ENCODE results near the gene GUK1. TPM values are rescaled to one million over a fixed set of nuclear protein-coding genes. Genes with fewer than 3 reads are reported as not detected.

The GUK1 gene
- total RNA-seq, 3 donors from 2014 or later (not counting 1 experiment from before 2014, with no cell fraction given) = 292 to 313 (median 308) TPM

DNA sequence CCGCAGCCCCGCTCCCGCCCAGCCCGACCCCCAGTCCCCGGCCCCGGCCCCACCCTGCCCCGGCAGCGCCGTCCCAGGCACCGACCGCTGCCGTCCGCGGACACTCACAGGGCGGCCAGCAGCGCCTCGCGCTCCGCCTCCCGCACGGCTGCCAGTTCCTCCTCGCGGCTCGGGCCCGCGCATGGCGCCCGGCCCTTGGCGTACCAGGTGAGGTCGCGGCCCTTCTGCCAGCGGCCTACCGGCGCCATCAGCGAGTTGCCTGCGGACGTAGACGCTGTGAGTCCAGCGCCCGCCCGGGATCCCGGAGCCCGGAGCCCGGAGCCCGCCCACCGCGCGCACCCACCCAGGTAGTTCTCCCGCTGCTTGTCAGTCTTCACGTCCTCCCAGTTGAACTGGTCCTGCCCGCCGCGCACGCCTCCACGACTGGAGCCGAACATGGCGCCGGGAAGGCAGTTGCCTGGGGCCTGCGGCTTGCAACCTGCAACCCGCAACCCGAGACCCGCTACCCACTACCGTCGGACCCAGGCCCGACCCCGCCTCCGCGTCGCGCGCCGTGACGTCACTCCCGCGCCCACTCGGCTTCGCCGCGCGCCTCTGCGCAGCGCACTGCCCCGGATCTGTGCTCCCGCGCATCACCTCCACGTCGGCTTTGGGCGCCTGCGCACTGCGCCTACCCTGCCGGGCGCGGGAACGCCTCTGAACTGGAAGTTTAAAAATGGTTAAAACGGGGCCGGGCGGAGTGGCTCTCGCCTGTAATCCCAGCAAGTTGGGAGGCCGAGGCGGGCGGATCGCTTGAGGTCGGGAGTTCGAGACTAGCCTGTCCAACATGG is 37.1 kb upstream of the GUK1 start, which contains the start of gene C1orf35:
Gene C1orf35, minus strand, starts transcription at position 535 of the 830 bp plus-strand sequence. Its CDS starts 98 bp downstream, at position 437.
- H3K4me3 Mint-ChIP-seq = peak within 1 kb of the TSS; percentile 94
- intact Hi-C loops (cut with micrococcal nuclease) = loop anchor here (2.0 kb wide), 2 partner anchors 20 to 64 kb away; partner anchors contain the start of gene ARF1
- DNase-seq (peak; percentile 93 to 97), ATAC-seq (peak; percentile 84 to 90 (median 85))
- no peaks in the 10 kb centered on the region for H3K9me3 Mint-ChIP-seq
- no peaks in the 10 kb centered on the region for H3K27me3 Mint-ChIP-seq (ENCODE audit: low read depth in 2 of 2)
- TF ChIP-seq, protein P1, sequence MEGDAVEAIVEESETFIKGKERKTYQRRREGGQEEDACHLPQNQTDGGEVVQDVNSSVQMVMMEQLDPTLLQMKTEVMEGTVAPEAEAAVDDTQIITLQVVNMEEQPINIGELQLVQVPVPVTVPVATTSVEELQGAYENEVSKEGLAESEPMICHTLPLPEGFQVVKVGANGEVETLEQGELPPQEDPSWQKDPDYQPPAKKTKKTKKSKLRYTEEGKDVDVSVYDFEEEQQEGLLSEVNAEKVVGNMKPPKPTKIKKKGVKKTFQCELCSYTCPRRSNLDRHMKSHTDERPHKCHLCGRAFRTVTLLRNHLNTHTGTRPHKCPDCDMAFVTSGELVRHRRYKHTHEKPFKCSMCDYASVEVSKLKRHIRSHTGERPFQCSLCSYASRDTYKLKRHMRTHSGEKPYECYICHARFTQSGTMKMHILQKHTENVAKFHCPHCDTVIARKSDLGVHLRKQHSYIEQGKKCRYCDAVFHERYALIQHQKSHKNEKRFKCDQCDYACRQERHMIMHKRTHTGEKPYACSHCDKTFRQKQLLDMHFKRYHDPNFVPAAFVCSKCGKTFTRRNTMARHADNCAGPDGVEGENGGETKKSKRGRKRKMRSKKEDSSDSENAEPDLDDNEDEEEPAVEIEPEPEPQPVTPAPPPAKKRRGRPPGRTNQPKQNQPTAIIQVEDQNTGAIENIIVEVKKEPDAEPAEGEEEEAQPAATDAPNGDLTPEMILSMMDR (IDR thresholded peaks at IDR 0.05) = no peak
- under 1% methylated on average over 104 of the region's 104 CpGs for WGBS (ENCODE audit: insufficient coverage)
- Histone ChIP-seq H3K9me3 (ENCODE audit: control insufficient read depth, insufficient read depth, low read length) (no peaks in the 10 kb centered on the region), H3K36me3 (ENCODE audit: control insufficient read depth, insufficient read depth, low read length) (peaks cover 37% of the 10 kb centered on the region), H3K4me1 (ENCODE audit: control insufficient read depth, insufficient read depth, low read length) (peaks cover 35% of the 10 kb centered on the region), H3K4me3 (ENCODE audit: low read length) (peak within 1 kb of the TSS; percentile 96), H3K27ac (ENCODE audit: low read length) (peak within 1 kb of the TSS; percentile 92), H3K27me3 (ENCODE audit: control insufficient read depth, insufficient read depth, low read length) (no peaks in the 10 kb centered on the region)
- H3K4me1 Mint-ChIP-seq = peaks cover 30 to 33% of the 10 kb centered on the region in 2 donors
- no peaks in the 10 kb centered on the region for H3K36me3 Mint-ChIP-seq
- peak within 1 kb of the TSS; percentile 93 to 96 for H3K27ac Mint-ChIP-seq

DNA sequence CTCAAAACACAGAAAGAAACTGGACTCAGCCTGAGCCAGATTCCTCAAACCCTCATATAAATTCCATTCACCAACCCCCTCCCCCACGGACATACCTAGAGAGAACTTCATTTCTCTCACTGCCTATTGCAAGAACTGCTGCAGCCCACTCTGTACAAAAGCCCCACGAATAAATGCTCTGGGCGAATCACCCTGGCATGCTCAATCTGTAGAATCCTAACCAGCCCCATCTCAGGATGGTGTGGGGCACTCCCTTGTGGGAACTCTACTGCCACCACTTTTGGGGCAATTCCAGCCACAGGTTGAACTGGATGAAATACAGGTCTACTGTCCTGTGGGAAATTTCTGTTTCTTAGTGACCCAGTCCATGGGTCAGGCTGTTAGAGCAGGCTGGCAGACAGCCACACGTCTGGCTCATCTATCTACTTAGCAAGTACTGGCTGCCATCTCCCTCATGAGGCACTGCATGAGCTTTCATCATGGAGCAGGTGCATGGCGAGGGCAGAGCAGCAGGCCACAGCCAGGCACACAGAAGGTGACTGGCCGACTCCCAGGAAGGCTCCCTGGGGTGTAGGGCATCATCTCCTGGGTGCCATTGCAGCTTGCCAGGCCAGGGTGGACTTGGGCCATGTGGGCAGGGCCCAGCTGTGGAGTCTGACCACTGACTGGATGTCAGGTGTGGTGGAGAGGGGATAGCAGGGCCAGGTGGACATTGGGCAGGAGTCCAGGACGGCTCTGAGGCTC is 35.4 kb upstream of the GUK1 start:
- WGBS (ENCODE audit: insufficient coverage) = 87% methylated on average over 7 of the region's 7 CpGs
- no peaks in the 10 kb centered on the region for H3K27me3 Mint-ChIP-seq (ENCODE audit: low read depth in 2 of 2)
- H3K4me1 ChIP-seq (ENCODE audit: control insufficient read depth, insufficient read depth, low read length) = peaks cover 46% of the 10 kb centered on the region

DNA sequence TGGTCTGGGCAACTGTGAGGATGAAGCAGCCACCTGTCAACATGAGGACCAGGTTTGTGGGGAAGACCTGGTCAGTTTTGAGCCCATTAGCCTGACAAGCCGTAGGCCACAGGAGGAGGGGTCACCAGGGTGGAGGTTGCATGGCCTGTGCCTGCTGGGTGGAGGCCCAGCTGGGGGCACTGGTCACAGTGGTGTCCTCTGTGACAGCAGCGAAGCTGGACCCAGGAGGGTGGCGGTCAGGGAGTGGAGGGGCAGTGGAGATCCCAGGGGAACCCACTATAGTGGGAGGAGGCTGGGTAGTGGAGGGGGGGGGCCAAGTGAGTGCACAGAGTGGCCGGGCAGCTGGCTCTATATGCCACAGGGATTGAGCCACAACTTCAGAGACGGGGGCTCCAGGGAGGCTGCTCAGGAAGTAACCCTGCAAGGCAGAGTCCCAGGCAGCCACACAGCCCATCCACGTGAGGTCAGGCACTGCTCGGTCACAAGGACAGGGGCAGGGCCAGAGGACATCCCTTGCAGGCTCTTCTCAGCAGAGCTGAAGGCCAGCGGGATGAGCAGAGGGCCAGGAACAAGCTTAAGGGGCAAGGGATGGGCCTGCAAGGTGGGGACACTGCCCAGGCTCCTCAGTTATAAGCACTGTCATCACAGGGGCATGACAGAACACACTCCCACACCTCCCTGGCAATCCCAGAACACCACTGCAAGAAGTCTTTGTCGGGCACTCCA is 34.6 kb upstream of the GUK1 start:
- peaks cover 16% of the 10 kb centered on the region for H3K36me3 ChIP-seq (ENCODE audit: control insufficient read depth, insufficient read depth, low read length)
- WGBS (ENCODE audit: insufficient coverage) = 95% methylated on average over 9 of the region's 9 CpGs
- DNase-seq (no peak), ATAC-seq (no peak)
- no peaks in the 10 kb centered on the region for H3K36me3 Mint-ChIP-seq
- H3K27ac Mint-ChIP-seq = no peak overlapping the region
- no peaks in the 10 kb centered on the region for H3K9me3 Mint-ChIP-seq
- H3K4me3 ChIP-seq (ENCODE audit: low read length) = no peak overlapping the region
- no peaks in the 10 kb centered on the region for H3K27me3 ChIP-seq (ENCODE audit: control insufficient read depth, insufficient read depth, low read length)
- intact Hi-C loops (cut with micrococcal nuclease) = no loop called here
- H3K4me1 ChIP-seq (ENCODE audit: control insufficient read depth, insufficient read depth, low read length) = peaks cover 52% of the 10 kb centered on the region
- TF ChIP-seq, protein P1 (IDR thresholded peaks at IDR 0.05) = no peak
- no peaks in the 10 kb centered on the region for H3K27me3 Mint-ChIP-seq (ENCODE audit: low read depth in 2 of 2)
- peaks cover 29 to 41% of the 10 kb centered on the region in 2 donors for H3K4me1 Mint-ChIP-seq
- no peak overlapping the region for H3K27ac ChIP-seq (ENCODE audit: low read length)
- H3K9me3 ChIP-seq (ENCODE audit: control insufficient read depth, insufficient read depth, low read length) = no peaks in the 10 kb centered on the region
- peak overlapping the region; percentile 9 for H3K4me3 Mint-ChIP-seq

More for the DNA sequence above, 35.4 kb upstream of the GUK1 start:
- Mint-ChIP-seq H3K36me3 (no peaks in the 10 kb centered on the region), H3K4me3 (peak overlapping the region; percentile 94), H3K4me1 (peaks cover 24 to 41% of the 10 kb centered on the region in 2 donors), H3K9me3 (no peaks in the 10 kb centered on the region), H3K27ac (peak overlapping the region; percentile 93 to 96)
- ATAC-seq (no peak), DNase-seq (peak in 1 of 2 donors; percentile 5)
- no peak overlapping the region for H3K4me3 ChIP-seq (ENCODE audit: low read length)
- intact Hi-C loops (cut with micrococcal nuclease) = no loop called here
- no peak overlapping the region for H3K27ac ChIP-seq (ENCODE audit: low read length)
- no peaks in the 10 kb centered on the region for H3K27me3 ChIP-seq (ENCODE audit: control insufficient read depth, insufficient read depth, low read length)
- TF ChIP-seq, protein P1 (IDR thresholded peaks at IDR 0.05) = no peak
- H3K36me3 ChIP-seq (ENCODE audit: control insufficient read depth, insufficient read depth, low read length) = peaks cover 20% of the 10 kb centered on the region
- no peaks in the 10 kb centered on the region for H3K9me3 ChIP-seq (ENCODE audit: control insufficient read depth, insufficient read depth, low read length)

All from natural killer cell (primary cell).